Measurements from ENCODE around the gene PRUNE2.
"Not testable (repeated sequence)": the region's sequence is repeated elsewhere in the genome, so short reads cannot be mapped to it uniquely, and the experiment has no call there.

Gene PRUNE2

DNA sequence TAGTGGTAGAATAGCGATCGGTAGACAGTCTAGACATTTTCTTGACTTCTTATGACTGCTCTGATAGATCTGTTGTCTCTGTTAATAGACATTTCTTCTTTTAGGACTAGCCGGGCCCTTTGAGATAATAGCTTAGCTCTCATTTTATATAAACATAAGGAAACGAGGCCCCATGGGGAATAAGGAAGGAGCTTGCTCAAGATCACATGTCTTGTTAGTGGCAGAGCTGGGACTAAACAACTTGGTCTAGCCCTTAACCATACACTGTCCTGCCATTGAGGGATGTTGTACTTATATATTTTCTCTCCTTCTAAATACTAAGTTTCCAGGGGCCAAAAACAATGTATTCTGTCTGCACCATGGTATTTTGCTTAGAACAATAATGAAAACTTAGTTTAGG is 306.9 kb downstream of the PRUNE2 start:
- DNase-seq (ENCODE audit: low read depth) = no peak

- DNase-seq (ENCODE audit: low read depth) = no peak
Observed at GRCh38 chr9:76595645-76596044, 310.3 kb downstream of the PRUNE2 start.

DNA sequence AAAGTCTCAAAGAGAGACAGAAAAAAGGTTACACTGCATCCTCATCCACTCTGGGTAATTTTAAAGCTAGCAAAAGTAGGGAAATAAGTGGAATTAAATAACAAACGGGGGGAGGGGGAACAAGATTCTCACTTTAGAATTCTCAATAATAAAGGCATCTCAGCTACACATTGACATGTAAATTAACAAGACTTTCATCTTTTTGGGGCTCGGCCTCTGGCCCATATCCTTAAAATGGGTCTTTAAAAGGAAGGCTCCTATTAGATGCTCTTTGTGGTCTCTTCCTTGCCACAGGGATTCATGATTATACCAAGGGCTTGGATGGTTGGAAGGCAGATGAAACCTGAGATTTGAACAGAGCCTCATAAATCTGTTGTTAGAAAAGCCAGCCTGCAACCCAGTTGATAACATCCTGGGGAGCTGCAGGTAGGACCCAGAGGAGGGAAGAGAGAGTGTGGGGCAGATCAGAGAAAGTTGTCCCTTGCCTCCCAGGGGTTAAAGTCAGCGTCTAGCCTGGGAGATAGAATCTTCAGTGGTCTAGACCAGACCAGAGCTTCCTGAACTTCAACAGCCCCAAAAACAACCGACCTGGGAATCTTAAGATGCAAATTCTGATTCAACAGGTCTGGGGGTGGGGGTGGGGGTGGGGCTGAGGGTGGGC is 311.0 kb downstream of the PRUNE2 start:
- DNase-seq (ENCODE audit: low read depth) = no peak

- DNase-seq (ENCODE audit: low read depth) = not testable (repeated sequence)
Observed at GRCh38 chr9:76593961-76594735, 311.8 kb downstream of the PRUNE2 start.

- DNase-seq (ENCODE audit: low read depth) = no peak
Observed at GRCh38 chr9:76592974-76593347, 313.0 kb downstream of the PRUNE2 start.

DNA sequence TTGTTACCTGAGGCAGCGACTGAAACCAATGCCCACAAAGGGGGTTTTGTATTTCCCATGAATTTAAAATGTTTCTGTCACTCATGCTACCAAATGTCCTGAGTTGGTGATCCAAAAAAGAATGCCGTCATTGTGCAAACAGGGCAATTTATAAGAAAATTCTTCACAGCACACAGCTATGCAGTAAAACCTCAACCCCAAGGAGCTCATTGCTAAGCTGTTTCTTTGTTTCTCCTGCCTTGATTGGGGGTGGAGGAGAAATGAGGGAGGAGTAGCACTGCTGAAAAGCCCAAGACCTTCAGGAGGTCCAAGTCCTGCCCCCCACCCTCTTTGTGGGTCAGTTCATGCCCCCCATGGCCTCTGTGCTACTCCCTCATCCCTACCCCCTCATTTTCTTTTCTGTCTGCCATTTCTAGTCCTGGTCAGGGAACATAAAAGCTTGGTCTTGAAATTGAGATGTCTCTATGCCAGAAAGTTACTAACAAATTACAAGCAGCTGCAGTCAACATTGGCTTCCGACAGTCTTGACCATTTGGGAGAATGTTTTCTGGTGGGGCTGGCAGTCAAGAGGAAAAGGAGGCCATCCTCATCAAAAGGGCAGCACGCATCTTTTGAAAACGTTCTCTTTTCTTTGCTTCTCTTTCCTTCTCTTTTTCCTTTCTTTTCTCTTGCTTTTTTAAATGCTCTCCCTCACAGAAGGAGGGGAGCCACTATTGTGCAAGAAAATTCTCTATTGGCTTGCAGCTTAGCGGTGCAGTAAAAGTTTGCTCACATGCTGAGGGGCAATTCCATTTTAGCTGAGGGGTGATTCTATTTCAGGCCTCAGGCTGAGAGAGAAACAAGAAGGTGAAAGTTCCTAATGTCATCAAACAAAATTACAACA is 313.6 kb downstream of the PRUNE2 start:
- DNase-seq (ENCODE audit: low read depth) = no peak

DNA sequence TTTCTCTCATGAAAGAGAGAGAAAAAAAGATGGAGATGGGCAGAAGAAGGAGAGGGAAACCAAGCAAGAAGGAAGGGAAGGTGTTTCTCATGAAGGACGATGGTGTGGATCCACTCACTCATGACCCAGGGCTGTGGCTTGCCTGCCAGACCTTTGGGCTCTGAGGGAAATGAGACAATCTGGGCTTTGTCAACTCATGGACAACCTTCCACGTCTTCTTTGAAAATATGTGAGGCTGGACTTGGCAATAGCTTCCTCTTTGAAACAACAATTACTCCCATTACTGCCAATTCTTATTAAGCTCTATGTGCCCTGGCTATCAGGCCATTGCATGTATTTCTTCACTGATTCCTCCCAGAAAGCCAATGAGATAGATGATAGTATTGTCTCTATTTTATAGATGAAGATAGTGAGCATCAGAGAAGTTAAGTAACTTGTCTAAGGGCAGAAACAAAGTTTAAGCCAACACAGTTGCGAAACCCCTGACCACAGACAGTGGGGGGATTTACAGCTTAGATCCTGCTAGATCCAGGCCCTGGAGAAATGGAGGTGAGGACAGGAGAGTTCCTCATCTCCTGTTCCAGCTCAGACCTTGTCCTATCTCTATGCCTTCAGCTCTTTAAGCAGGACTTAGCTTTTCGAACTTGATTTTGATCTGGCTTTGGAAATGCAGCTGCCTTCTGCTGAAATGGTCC is 314.5 kb downstream of the PRUNE2 start:
- no peak for DNase-seq (ENCODE audit: low read depth)

GRCh38 chr9:76588316-76588715 is 317.6 kb downstream of the PRUNE2 start:
- no peak for DNase-seq (ENCODE audit: low read depth)

GRCh38 chr9:76586390-76587314 is 319.3 kb downstream of the PRUNE2 start:
- DNase-seq (ENCODE audit: low read depth) = no peak

DNA sequence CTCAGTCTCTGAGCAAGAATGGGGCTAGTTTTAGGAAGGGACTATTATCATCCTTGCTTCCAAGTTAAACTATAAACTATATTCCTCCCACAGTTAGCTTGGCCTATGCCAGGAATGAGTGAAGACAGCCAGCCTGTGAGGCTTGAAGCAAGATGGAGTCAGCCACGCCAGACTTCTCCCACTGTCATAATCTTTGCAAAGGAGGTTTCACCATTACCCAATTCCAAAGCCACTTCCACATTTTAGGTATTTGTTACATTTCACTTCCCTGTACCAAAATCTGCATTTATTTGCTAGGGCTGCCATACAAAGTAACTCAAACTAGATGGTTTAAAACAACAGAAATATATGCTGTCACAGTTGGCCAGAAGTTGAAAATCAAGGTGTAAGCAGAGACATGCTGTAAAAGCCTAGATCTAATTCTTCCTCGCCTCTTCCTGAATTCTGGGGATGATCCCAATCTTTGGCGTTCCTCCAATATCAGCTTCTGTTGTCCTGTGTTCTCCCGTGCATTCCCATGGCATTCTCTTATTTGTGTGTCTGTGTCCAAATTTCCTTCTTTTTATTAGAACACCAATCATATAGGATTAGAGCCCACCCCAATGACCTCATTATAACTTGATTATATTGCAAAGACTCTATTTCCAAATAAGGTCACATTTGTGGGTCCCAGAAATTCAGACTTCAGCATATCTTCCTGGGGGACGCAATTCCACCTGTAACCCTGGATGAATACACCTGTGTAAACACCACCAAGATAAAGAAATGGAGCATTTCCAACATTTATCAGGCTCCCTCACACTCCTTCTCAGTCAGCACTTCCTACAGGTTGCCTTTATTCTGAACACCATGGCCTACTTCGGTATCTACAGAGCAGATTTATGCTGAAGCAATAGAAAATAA is 320.2 kb downstream of the PRUNE2 start:
- DNase-seq (ENCODE audit: low read depth) = no peak

- DNase-seq (ENCODE audit: low read depth) = no peak
Observed at GRCh38 chr9:76583256-76583655, 322.7 kb downstream of the PRUNE2 start.

DNA sequence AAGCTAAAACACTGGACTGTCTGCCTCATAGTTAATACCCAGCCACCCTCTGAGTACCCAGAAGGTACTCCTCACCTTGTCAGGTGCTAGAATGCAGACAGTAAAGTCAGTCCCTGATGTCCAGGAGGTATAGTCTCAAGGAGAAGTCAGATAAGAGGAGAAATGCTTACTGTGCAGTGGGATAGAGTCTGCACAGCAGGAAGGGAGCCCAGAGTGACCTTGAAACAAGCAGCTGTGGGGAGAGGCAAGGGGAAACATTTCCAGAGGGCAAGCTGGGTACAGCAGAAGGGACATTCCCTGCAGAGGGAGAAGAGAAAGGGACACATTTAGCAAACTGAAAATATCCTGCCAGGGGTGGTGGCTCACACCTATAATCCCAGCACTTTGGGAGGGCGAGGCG is 324.2 kb downstream of the PRUNE2 start:
- DNase-seq (ENCODE audit: low read depth) = no peak

GRCh38 chr9:76580820-76581219 is 325.1 kb downstream of the PRUNE2 start:
- DNase-seq (ENCODE audit: low read depth) = no peak

DNA sequence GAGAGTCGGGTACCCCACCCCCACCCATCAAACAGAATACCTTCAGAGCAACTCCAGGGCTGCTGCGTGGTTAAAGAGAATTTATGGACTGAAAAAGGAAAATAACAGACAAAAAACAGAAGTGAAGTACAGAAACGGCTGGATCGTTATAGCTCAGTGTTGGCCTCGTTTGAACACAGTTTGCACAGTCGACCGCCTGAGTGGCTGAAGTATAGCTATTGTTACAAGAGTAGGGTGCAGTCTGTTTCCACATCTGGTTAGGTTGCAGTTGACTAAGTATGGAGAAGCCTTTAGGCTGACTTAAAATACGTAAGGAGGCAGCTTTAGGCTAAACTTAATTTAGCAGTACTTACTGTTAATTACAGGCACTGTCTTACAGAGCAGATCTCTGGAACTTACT is 325.7 kb downstream of the PRUNE2 start:
- no peak for DNase-seq (ENCODE audit: low read depth)

DNA sequence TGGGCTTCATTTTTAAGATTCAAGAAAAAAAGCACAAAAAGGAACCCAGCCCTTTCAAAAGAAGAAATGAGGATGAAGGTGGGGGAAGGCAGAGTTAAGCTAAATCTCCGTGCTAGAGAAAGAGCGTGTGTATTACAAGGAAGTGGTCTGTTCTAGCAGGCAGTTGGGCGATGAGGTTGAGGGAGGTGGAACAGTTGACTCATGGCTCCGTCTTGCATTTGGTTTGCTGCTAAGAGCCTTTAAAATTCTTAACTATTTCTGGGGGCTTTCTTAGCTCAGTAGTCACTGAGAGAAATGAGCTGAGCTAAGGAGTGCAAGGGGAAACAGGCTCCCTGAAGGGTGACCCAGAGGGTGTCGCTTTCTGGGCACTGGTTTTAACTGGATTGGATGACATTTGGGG is 329.6 kb downstream of the PRUNE2 start:
- DNase-seq (ENCODE audit: low read depth) = peak; percentile 64

- no peak for DNase-seq (ENCODE audit: low read depth)
Observed at GRCh38 chr9:76575761-76576160, 330.2 kb downstream of the PRUNE2 start.

- no peak for DNase-seq (ENCODE audit: low read depth)
Observed at GRCh38 chr9:76573905-76574760, 331.8 kb downstream of the PRUNE2 start.

DNA sequence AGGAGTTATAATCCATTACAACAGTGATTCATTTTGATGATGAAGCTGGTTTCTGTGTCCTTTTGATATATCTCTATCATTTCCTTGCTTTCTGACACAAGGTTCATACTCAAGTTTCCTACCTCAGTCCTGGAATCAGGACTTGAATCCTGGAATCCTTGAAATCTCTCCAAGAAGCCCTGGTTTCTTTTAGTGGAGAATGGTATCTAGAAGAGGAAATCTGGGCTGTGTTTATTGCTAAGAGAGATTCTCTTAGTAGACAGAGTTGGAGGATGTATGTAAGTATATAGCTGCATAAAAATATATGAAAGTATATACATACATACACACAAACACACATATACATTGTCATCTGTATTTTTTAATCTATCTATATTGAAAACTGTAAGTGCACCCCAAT is 332.5 kb downstream of the PRUNE2 start:
- DNase-seq (ENCODE audit: low read depth) = no peak

GRCh38 chr9:76572151-76572550 is 333.8 kb downstream of the PRUNE2 start:
- no peak for DNase-seq (ENCODE audit: low read depth)

Data from activated gamma-delta T cell treated with anti-CD3 and anti-CD28 coated beads, Interleukin-2, amount 50 U/mL, for 16 hours (primary cell).